ENCODE measurements around the gene PIP4K2C. TPM values are rescaled to one million over a fixed set of nuclear protein-coding genes. Genes with fewer than 3 reads are reported as not detected.
A peak's percentile ranks its signal among the peaks of the same experiment; 100 is the strongest.

PIP4K2C gene
- total RNA-seq, 4 donors from 2014 or later = 38.4 to 308 (median 45.8) TPM

DNA sequence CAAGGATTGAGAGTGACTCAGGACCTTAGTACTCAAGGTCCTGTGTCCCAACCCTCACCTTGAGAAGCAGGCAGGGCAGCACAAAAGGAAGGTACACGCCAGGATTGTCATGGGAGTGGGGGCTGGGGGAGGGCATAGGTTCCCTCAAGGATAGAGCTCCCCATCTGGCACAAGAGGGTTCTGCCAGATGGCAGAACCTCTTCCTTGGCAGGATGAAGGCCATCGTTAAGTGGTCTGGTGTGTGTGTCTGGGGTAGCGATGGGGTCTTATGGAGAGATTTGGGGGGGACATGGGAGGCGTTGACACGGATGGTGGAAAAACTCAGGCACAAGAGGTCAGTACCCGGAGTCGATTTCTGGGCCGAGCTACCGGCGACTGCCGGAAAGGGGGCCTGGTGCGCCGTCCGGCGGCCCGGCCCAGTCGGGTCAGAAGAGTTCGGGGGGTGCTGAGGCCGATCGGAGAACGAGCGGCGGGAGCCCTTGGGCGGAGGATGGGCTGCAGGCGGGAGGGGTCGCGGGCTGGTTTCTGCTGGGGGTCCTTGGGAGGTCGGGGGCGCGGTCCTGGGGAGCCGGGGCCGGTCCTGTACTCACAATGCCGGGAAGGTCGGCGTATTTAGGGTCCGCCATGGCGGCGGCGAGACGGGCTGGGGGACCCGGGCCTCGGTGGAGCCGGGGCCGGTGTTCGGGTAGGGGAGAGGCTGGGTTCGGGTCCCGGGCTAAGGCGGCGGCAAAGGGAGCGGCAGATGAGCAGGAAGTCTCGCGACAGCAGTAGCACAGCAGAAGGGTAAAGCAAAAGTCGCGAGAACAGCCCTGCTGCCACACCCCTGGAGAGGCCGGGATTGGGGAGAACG, 44.3 kb upstream of the PIP4K2C start, which contains the start of gene DCTN2:
Gene DCTN2, minus strand, starts transcription at position 755 of the 850 bp plus-strand sequence. Its CDS starts 129 bp downstream, at position 626.
- Histone ChIP-seq H3K9me3 (no peaks in the 10 kb centered on the region), H3K27ac (peak within 1 kb of the TSS; percentile 90 to 97 (median 93)), H3K36me3 (no peaks in the 10 kb centered on the region), H3K27me3 (peaks cover 32% of the 10 kb centered on the region), H3K4me3 (peak within 1 kb of the TSS; percentile 80 to 94 (median 92)), H3K4me1 (peaks cover 7 to 49% (median 32%) of the 10 kb centered on the region in 4 donors)
- TF ChIP-seq EP300 (IDR thresholded peaks at IDR 0.05; ENCODE audit: low read depth) = no peak
- TF ChIP-seq POLR2AphosphoS5 (IDR thresholded peaks at IDR 0.05) = peak in 2 of 3 donors; percentile 71 to 75
- peak; percentile 65 for TF ChIP-seq POLR2A (IDR thresholded peaks at IDR 0.05)
- TF ChIP-seq, protein P1, sequence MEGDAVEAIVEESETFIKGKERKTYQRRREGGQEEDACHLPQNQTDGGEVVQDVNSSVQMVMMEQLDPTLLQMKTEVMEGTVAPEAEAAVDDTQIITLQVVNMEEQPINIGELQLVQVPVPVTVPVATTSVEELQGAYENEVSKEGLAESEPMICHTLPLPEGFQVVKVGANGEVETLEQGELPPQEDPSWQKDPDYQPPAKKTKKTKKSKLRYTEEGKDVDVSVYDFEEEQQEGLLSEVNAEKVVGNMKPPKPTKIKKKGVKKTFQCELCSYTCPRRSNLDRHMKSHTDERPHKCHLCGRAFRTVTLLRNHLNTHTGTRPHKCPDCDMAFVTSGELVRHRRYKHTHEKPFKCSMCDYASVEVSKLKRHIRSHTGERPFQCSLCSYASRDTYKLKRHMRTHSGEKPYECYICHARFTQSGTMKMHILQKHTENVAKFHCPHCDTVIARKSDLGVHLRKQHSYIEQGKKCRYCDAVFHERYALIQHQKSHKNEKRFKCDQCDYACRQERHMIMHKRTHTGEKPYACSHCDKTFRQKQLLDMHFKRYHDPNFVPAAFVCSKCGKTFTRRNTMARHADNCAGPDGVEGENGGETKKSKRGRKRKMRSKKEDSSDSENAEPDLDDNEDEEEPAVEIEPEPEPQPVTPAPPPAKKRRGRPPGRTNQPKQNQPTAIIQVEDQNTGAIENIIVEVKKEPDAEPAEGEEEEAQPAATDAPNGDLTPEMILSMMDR (IDR thresholded peaks at IDR 0.05) = peak in 3 of 5 experiments; percentile 13 to 37 (median 25)
- intact Hi-C loops (cut with DNase I; ENCODE audit: low total_unique reads) (no loop called here), in situ Hi-C loops (cut with MboI; ENCODE audit: low pct_ligation_motif_present in 1 of 4, low pct_unique_long_range_greater_than_20kb in 1 of 4, low sequenced_read_pairs in 3 of 4) (no loop called here)
- DNase-seq = peak; percentile 97
- 1% methylated on average over 40 of the region's 56 CpGs; no CpG with 5 or more reads in 1 of the 2 donors for WGBS, 2 donors (ENCODE audit: low coverage in 1 of 2)

DNA sequence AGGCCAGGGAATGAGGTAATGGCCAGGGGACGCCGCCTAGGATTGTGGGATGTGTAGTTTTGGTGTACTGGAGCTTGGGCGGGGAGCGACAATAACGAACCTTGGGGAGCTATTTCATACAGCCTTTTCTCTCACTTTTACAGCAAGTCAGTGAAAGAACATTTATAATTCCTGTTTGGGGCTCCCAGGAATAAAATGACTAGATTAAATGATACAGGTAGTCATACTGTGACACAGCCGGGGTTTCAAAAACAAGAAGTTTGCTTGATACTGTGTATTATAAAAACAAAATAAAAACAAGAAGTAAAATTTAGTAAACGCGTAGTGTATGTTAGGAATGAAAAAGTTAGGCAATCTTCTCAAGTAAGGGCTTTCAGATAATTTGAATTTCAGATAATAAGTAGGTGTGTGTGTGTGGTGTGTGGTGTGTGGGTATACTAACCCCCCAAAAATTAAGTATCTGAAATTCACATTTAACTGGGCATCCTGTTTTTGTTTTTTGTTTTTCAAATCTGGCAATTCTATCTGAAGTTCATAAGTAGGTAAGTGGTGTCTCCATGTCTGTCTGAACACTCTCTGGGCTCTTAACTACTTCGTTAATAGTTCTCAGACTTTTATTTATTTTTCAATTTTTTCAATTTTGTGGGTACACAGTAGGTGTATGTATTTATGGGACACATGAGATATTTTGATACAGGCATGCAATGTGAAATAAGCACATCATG, 43.5 kb upstream of the PIP4K2C start:
- peak overlapping the region; percentile 35 to 94 (median 91) for H3K27ac ChIP-seq
- peak overlapping the region in 3 of 4 donors; percentile 80 to 94 (median 94) for H3K4me3 ChIP-seq
- H3K4me1 ChIP-seq = peaks cover 7 to 42% (median 26%) of the 10 kb centered on the region in 4 donors
- no peaks in the 10 kb centered on the region for H3K9me3 ChIP-seq
- DNase-seq = no peak
- TF ChIP-seq, protein P1 (IDR thresholded peaks at IDR 0.05) = no peak
- TF ChIP-seq POLR2A (IDR thresholded peaks at IDR 0.05) (no peak), EP300 (IDR thresholded peaks at IDR 0.05; ENCODE audit: low read depth) (no peak), POLR2AphosphoS5 (IDR thresholded peaks at IDR 0.05) (no peak)
- intact Hi-C loops (cut with DNase I; ENCODE audit: low total_unique reads) (no loop called here), in situ Hi-C loops (cut with MboI; ENCODE audit: low pct_ligation_motif_present in 1 of 4, low pct_unique_long_range_greater_than_20kb in 1 of 4, low sequenced_read_pairs in 3 of 4) (no loop called here)
- peaks cover 33% of the 10 kb centered on the region for H3K27me3 ChIP-seq
- H3K36me3 ChIP-seq = no peaks in the 10 kb centered on the region
- WGBS, 2 donors (ENCODE audit: low coverage in 1 of 2) = 8 to 19% methylated on average over 6 to 9 of the region's 9 CpGs

DNA sequence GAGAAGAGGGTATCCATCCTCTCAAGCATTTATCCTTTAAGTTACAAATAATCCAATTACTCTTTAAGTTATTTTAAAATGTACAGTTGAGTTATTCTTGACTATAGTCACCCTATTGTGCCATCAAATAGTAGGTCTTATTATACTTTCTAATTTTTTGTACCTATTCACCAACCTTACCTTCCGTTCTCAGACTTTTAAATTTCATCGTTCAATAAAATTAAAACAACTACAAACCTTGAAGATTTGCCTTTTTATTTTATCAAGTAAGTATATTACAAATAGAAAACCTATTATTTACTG, 43.0 kb upstream of the PIP4K2C start:
- DNase-seq = no peak
- Histone ChIP-seq H3K4me1 (peaks cover 7 to 37% (median 24%) of the 10 kb centered on the region in 4 donors), H3K27me3 (peaks cover 38% of the 10 kb centered on the region), H3K36me3 (no peaks in the 10 kb centered on the region), H3K4me3 (no peak overlapping the region), H3K27ac (no peak overlapping the region), H3K9me3 (no peaks in the 10 kb centered on the region)
- intact Hi-C loops (cut with DNase I; ENCODE audit: low total_unique reads) = no loop called here
- WGBS, 2 donors (ENCODE audit: low coverage in 1 of 2) = 93 to 96% methylated on average over 2 of the region's 2 CpGs
- TF ChIP-seq POLR2AphosphoS5 (IDR thresholded peaks at IDR 0.05) (no peak), EP300 (IDR thresholded peaks at IDR 0.05; ENCODE audit: low read depth) (no peak), POLR2A (IDR thresholded peaks at IDR 0.05) (no peak)
- TF ChIP-seq, protein P1 (IDR thresholded peaks at IDR 0.05) = no peak
- in situ Hi-C loops (cut with MboI; ENCODE audit: low pct_ligation_motif_present in 1 of 4, low pct_unique_long_range_greater_than_20kb in 1 of 4, low sequenced_read_pairs in 3 of 4) = no loop called here

DNA sequence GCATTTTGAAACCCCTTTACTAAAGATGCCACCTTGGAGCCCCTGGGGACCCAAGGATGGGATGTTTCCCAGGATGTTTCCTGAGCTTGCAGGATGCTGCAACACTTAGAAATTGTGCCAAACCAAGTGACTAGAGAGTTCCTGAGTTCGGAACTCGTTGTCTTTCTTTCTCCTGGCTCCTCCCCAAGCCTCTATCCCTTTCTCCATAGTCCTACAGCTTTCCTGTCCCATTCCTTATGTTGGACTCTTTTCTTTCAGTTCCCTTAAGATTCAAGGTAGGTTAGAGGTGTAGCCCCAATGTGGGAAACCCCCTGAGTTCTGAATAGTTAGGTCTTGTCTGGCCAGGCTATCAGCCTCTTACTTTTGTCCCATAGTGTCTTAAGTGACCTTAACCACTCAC, 42.5 kb upstream of the PIP4K2C start:
- no peak for DNase-seq
- no peak overlapping the region for H3K4me3 ChIP-seq
- TF ChIP-seq, protein P1 (IDR thresholded peaks at IDR 0.05) = no peak
- TF ChIP-seq POLR2AphosphoS5 (IDR thresholded peaks at IDR 0.05) = no peak
- no peak for TF ChIP-seq POLR2A (IDR thresholded peaks at IDR 0.05)
- no peak for TF ChIP-seq EP300 (IDR thresholded peaks at IDR 0.05; ENCODE audit: low read depth)
- no peak overlapping the region for H3K27ac ChIP-seq
- peaks cover 41% of the 10 kb centered on the region for H3K27me3 ChIP-seq
- intact Hi-C loops (cut with DNase I; ENCODE audit: low total_unique reads) = no loop called here
- H3K36me3 ChIP-seq = no peaks in the 10 kb centered on the region
- H3K9me3 ChIP-seq = no peaks in the 10 kb centered on the region
- H3K4me1 ChIP-seq = peaks cover 7 to 37% (median 24%) of the 10 kb centered on the region in 4 donors
- WGBS, 2 donors (ENCODE audit: low coverage in 1 of 2) = 40 to 42% methylated on average over 1 to 2 of the region's 2 CpGs
- in situ Hi-C loops (cut with MboI; ENCODE audit: low pct_ligation_motif_present in 1 of 4, low pct_unique_long_range_greater_than_20kb in 1 of 4, low sequenced_read_pairs in 3 of 4) = no loop called here
